ENCODE data around the gene ERGIC3. TPM values are rescaled to one million over a fixed set of nuclear protein-coding genes. Genes with fewer than 3 reads are reported as not detected.

ERGIC3 gene
- total RNA-seq, 2 donors from 2014 or later = 139 to 145 TPM

- H3K27ac Mint-ChIP-seq = no peak overlapping the region
- no peak overlapping the region for H3K4me3 Mint-ChIP-seq
- peaks cover 0 to 2% of the 10 kb centered on the region in 2 donors for H3K36me3 Mint-ChIP-seq (ENCODE audit: insufficient read depth in 2 of 2)
- H3K9me3 Mint-ChIP-seq = no peaks in the 10 kb centered on the region
- H3K4me1 Mint-ChIP-seq (ENCODE audit: low read depth) = no peaks in the 10 kb centered on the region
- no peaks in the 10 kb centered on the region for H3K27me3 Mint-ChIP-seq (ENCODE audit: low read depth)
- no peak for DNase-seq
- ATAC-seq (replicated peaks in 1 of 2) = no peak
These were observed 16.6 kb downstream of the ERGIC3 start for GRCh38 chr20:35558451-35558850.

- no peaks in the 10 kb centered on the region for H3K4me1 Mint-ChIP-seq (ENCODE audit: low read depth)
- H3K4me3 Mint-ChIP-seq = no peak overlapping the region
- no peak overlapping the region for H3K27ac Mint-ChIP-seq
- ATAC-seq (replicated peaks in 1 of 2) = no peak
- no peak for DNase-seq
- H3K27me3 Mint-ChIP-seq (ENCODE audit: low read depth) = no peaks in the 10 kb centered on the region
- H3K36me3 Mint-ChIP-seq (ENCODE audit: insufficient read depth in 2 of 2) = peaks cover 0 to 2% of the 10 kb centered on the region in 2 donors
- H3K9me3 Mint-ChIP-seq = no peaks in the 10 kb centered on the region
These were observed 17.3 kb downstream of the ERGIC3 start for GRCh38 chr20:35559042-35559693.

GRCh38 chr20:35560105-35560511 is 18.2 kb downstream of the ERGIC3 start:
- H3K9me3 Mint-ChIP-seq = no peaks in the 10 kb centered on the region
- H3K36me3 Mint-ChIP-seq (ENCODE audit: insufficient read depth in 2 of 2) = peaks cover 0 to 2% of the 10 kb centered on the region in 2 donors
- no peak for DNase-seq
- no peaks in the 10 kb centered on the region for H3K27me3 Mint-ChIP-seq (ENCODE audit: low read depth)
- no peaks in the 10 kb centered on the region for H3K4me1 Mint-ChIP-seq (ENCODE audit: low read depth)
- H3K4me3 Mint-ChIP-seq = no peak overlapping the region
- no peak for ATAC-seq (replicated peaks in 1 of 2)
- no peak overlapping the region for H3K27ac Mint-ChIP-seq

GRCh38 chr20:35560541-35560940 is 18.7 kb downstream of the ERGIC3 start:
- H3K27ac Mint-ChIP-seq = no peak overlapping the region
- no peaks in the 10 kb centered on the region for H3K9me3 Mint-ChIP-seq
- peaks cover 0 to 2% of the 10 kb centered on the region in 2 donors for H3K36me3 Mint-ChIP-seq (ENCODE audit: insufficient read depth in 2 of 2)
- DNase-seq (no peak), ATAC-seq (replicated peaks in 1 of 2) (no peak)
- H3K4me3 Mint-ChIP-seq = no peak overlapping the region
- no peaks in the 10 kb centered on the region for H3K4me1 Mint-ChIP-seq (ENCODE audit: low read depth)
- no peaks in the 10 kb centered on the region for H3K27me3 Mint-ChIP-seq (ENCODE audit: low read depth)

GRCh38 chr20:35561268-35561667 is 19.4 kb downstream of the ERGIC3 start:
- ATAC-seq (replicated peaks in 1 of 2) = peak in 1 of 2 donors; percentile 26
- no peaks in the 10 kb centered on the region for H3K27me3 Mint-ChIP-seq (ENCODE audit: low read depth)
- no peak overlapping the region for H3K4me3 Mint-ChIP-seq
- no peaks in the 10 kb centered on the region for H3K4me1 Mint-ChIP-seq (ENCODE audit: low read depth)
- H3K27ac Mint-ChIP-seq = no peak overlapping the region
- H3K36me3 Mint-ChIP-seq (ENCODE audit: insufficient read depth in 2 of 2) = peaks cover 0 to 2% of the 10 kb centered on the region in 2 donors
- H3K9me3 Mint-ChIP-seq = no peaks in the 10 kb centered on the region
- DNase-seq = no peak

- no peaks in the 10 kb centered on the region for H3K4me1 Mint-ChIP-seq (ENCODE audit: low read depth)
- no peaks in the 10 kb centered on the region for H3K36me3 Mint-ChIP-seq (ENCODE audit: insufficient read depth in 2 of 2)
- no peak overlapping the region for H3K27ac Mint-ChIP-seq
- DNase-seq (no peak), ATAC-seq (replicated peaks in 1 of 2) (no peak)
- no peaks in the 10 kb centered on the region for H3K27me3 Mint-ChIP-seq (ENCODE audit: low read depth)
- no peaks in the 10 kb centered on the region for H3K9me3 Mint-ChIP-seq
- H3K4me3 Mint-ChIP-seq = no peak overlapping the region
These were observed 19.8 kb downstream of the ERGIC3 start for GRCh38 chr20:35561671-35562070.

GRCh38 chr20:35562541-35563110 is 20.7 kb downstream of the ERGIC3 start:
- no peak overlapping the region for H3K27ac Mint-ChIP-seq
- no peaks in the 10 kb centered on the region for H3K4me1 Mint-ChIP-seq (ENCODE audit: low read depth)
- H3K4me3 Mint-ChIP-seq = no peak overlapping the region
- no peaks in the 10 kb centered on the region for H3K36me3 Mint-ChIP-seq (ENCODE audit: insufficient read depth in 2 of 2)
- H3K9me3 Mint-ChIP-seq = no peaks in the 10 kb centered on the region
- DNase-seq (no peak), ATAC-seq (replicated peaks in 1 of 2) (no peak)
- H3K27me3 Mint-ChIP-seq (ENCODE audit: low read depth) = peaks cover 5% of the 10 kb centered on the region

GRCh38 chr20:35563834-35564233 is 22.0 kb downstream of the ERGIC3 start:
- Mint-ChIP-seq H3K4me1 (ENCODE audit: low read depth) (peaks cover 4% of the 10 kb centered on the region), H3K4me3 (no peak overlapping the region), H3K36me3 (ENCODE audit: insufficient read depth in 2 of 2) (no peaks in the 10 kb centered on the region), H3K27ac (no peak overlapping the region), H3K27me3 (ENCODE audit: low read depth) (peaks cover 5% of the 10 kb centered on the region), H3K9me3 (no peaks in the 10 kb centered on the region)
- DNase-seq (no peak), ATAC-seq (replicated peaks in 1 of 2) (no peak)

- Mint-ChIP-seq H3K4me3 (no peak overlapping the region), H3K27me3 (ENCODE audit: low read depth) (peaks cover 5% of the 10 kb centered on the region), H3K36me3 (ENCODE audit: insufficient read depth in 2 of 2) (no peaks in the 10 kb centered on the region), H3K4me1 (ENCODE audit: low read depth) (peaks cover 5% of the 10 kb centered on the region), H3K27ac (no peak overlapping the region), H3K9me3 (no peaks in the 10 kb centered on the region)
- no peak for DNase-seq
- ATAC-seq (replicated peaks in 1 of 2) = no peak
These were observed 23.0 kb downstream of the ERGIC3 start for GRCh38 chr20:35564905-35565304.

- peaks cover 5% of the 10 kb centered on the region for H3K27me3 Mint-ChIP-seq (ENCODE audit: low read depth)
- DNase-seq (no peak), ATAC-seq (replicated peaks in 1 of 2) (peak in 1 of 2 donors; percentile 28)
- peaks cover 5% of the 10 kb centered on the region for H3K4me1 Mint-ChIP-seq (ENCODE audit: low read depth)
- peaks cover 0 to 2% of the 10 kb centered on the region in 2 donors for H3K9me3 Mint-ChIP-seq
- H3K4me3 Mint-ChIP-seq = no peak overlapping the region
- H3K27ac Mint-ChIP-seq = no peak overlapping the region
- H3K36me3 Mint-ChIP-seq (ENCODE audit: insufficient read depth in 2 of 2) = peaks cover 2 to 5% of the 10 kb centered on the region in 2 donors
These were observed 26.8 kb downstream of the ERGIC3 start for GRCh38 chr20:35568645-35569044.

- H3K27ac Mint-ChIP-seq = no peak overlapping the region
- no peak overlapping the region for H3K4me3 Mint-ChIP-seq
- ATAC-seq (replicated peaks in 1 of 2) = no peak
- H3K4me1 Mint-ChIP-seq (ENCODE audit: low read depth) = peaks cover 5% of the 10 kb centered on the region
- H3K27me3 Mint-ChIP-seq (ENCODE audit: low read depth) = peaks cover 5% of the 10 kb centered on the region
- DNase-seq = no peak
- peaks cover 2 to 9% of the 10 kb centered on the region in 2 donors for H3K36me3 Mint-ChIP-seq (ENCODE audit: insufficient read depth in 2 of 2)
- peaks cover 0 to 2% of the 10 kb centered on the region in 2 donors for H3K9me3 Mint-ChIP-seq
These were observed 29.7 kb downstream of the ERGIC3 start for GRCh38 chr20:35571555-35571954.

- ATAC-seq (replicated peaks in 1 of 2) (no peak), DNase-seq (no peak)
- Mint-ChIP-seq H3K36me3 (ENCODE audit: insufficient read depth in 2 of 2) (peaks cover 2 to 9% of the 10 kb centered on the region in 2 donors), H3K27ac (no peak overlapping the region), H3K9me3 (peaks cover 0 to 2% of the 10 kb centered on the region in 2 donors), H3K4me3 (no peak overlapping the region), H3K27me3 (ENCODE audit: low read depth) (no peaks in the 10 kb centered on the region), H3K4me1 (ENCODE audit: low read depth) (peaks cover 5% of the 10 kb centered on the region)
These were observed 31.0 kb downstream of the ERGIC3 start for GRCh38 chr20:35572838-35573237.

GRCh38 chr20:35575958-35576357 is 34.1 kb downstream of the ERGIC3 start:
- no peak for DNase-seq
- H3K27me3 Mint-ChIP-seq (ENCODE audit: low read depth) = no peaks in the 10 kb centered on the region

GRCh38 chr20:35576816-35577215 is 34.9 kb downstream of the ERGIC3 start:
- no peak for DNase-seq
- Mint-ChIP-seq H3K9me3 (peaks cover 0 to 2% of the 10 kb centered on the region in 2 donors), H3K36me3 (ENCODE audit: insufficient read depth in 2 of 2) (peaks cover 2 to 9% of the 10 kb centered on the region in 2 donors), H3K4me3 (no peak overlapping the region), H3K4me1 (ENCODE audit: low read depth) (no peaks in the 10 kb centered on the region), H3K27ac (no peak overlapping the region), H3K27me3 (ENCODE audit: low read depth) (no peaks in the 10 kb centered on the region)
- ATAC-seq (replicated peaks in 1 of 2) = no peak

More at GRCh38 chr20:35575958-35576357, 34.1 kb downstream of the ERGIC3 start:
- H3K36me3 Mint-ChIP-seq (ENCODE audit: insufficient read depth in 2 of 2) = peaks cover 2 to 9% of the 10 kb centered on the region in 2 donors
- H3K9me3 Mint-ChIP-seq = peaks cover 0 to 2% of the 10 kb centered on the region in 2 donors
- H3K4me3 Mint-ChIP-seq = no peak overlapping the region
- no peak for ATAC-seq (replicated peaks in 1 of 2)
- no peaks in the 10 kb centered on the region for H3K4me1 Mint-ChIP-seq (ENCODE audit: low read depth)
- no peak overlapping the region for H3K27ac Mint-ChIP-seq

Measured in activated T-cell treated with anti-CD3 and anti-CD28 coated beads, Interleukin-2, amount 50 U/mL, for 72 hours (primary cell).